SKM-1 (cell line): Measurements from ENCODE around the gene GNA14.
"Not testable (repeated sequence)": the region's sequence is repeated elsewhere in the genome, so short reads cannot be mapped to it uniquely, and the experiment has no call there.

ENCODE experiments used
- DNase-seq: peaks from one replicate; lab custom pipeline; 2025; ENCODE audit not compliant: unreplicated experiment; lab: John Stamatoyannopoulos, UW

Gene GNA14

GRCh38 chr9:77421506-77422265 lies 226.4 kb downstream of the GNA14 start:
- DNase-seq: no peak

- no peak for DNase-seq
Measured at GRCh38 chr9:77420641-77421040, 227.5 kb downstream of the GNA14 start.

GRCh38 chr9:77418226-77418625 lies 229.9 kb downstream of the GNA14 start:
- DNase-seq: no peak

DNA sequence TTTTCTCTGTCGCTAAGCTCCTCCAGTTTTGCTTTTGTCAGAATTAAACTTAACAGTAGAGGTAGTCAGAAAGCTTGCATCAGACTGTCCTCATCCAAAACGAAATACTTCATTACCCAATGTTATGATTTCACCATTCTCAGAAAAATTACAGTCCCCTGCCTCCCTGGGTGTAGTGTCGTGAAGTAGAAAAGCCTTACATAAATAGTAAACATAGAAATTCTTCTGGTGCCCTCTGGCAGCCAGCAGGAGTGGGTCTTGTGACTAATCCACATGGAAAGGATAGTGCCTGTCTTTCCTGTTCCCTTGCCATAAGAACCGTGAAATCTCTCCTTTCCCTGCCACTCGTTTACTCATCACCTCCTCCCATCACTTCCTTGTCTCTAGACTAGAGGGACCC lies 230.6 kb downstream of the GNA14 start:
- DNase-seq: no peak

- DNase-seq: not testable (repeated sequence)
Measured at GRCh38 chr9:77408521-77408920, 239.6 kb downstream of the GNA14 start.

- no peak for DNase-seq
Measured at GRCh38 chr9:77403239-77403638, 244.9 kb downstream of the GNA14 start.

- DNase-seq: no peak
Measured at GRCh38 chr9:77402286-77402685, 245.8 kb downstream of the GNA14 start.

DNA sequence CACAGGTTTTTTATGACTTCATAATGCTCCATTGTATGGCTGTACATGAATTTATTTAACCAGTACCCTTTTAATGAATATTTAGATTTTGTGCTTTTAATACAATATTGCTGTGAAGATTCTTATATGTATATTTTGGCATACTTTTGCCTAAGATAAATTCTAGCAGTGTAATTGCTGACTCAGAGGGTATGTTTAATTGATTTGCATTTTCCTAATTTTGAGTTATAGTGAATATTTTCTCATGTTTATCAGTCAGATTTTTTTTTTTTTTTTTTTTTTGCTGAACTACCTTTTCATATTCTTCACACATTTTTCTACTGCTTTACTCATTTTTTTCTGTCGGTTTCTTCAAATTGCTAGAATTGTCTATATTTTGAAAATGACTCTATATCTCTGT lies 248.2 kb downstream of the GNA14 start:
- no peak for DNase-seq

DNA sequence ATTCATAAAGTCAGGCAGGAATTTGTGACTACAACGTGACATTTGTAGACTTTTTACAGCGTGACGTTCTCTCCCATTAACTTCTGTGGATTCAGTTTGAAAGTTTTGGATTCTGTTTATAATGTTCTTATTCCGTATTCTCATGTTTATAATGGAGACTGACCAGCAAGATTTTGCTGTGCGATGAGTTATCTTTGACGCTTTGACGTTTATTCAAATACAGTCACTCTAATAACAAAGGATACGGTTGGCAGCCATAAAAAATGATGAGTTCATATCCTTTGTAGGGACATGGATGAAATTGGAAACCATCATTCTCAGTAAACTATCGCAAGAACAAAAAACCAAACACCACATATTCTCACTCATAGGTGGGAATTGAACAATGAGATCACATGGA lies 249.5 kb downstream of the GNA14 start:
- not testable (repeated sequence) for DNase-seq

DNA sequence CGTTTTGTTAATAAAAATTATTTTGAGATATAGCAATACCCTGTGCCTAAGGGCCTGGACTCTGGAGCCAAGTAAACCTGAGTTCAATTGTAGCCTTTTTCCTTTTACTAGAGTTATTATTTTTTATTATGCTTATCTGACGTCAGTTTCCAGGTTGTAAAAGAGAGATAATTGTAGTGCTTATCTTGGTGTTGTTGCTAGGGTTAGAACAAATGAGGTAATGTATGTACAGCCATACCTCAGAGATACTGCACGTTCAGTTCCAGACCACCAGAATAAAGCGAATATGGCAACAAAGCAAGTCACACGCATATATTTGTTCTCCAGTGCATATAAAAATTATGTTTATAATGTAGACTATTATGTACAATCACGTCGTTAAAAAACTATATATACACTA lies 255.8 kb downstream of the GNA14 start:
- DNase-seq: no peak

GRCh38 chr9:77391834-77392233 lies 256.3 kb downstream of the GNA14 start:
- DNase-seq: no peak

DNA sequence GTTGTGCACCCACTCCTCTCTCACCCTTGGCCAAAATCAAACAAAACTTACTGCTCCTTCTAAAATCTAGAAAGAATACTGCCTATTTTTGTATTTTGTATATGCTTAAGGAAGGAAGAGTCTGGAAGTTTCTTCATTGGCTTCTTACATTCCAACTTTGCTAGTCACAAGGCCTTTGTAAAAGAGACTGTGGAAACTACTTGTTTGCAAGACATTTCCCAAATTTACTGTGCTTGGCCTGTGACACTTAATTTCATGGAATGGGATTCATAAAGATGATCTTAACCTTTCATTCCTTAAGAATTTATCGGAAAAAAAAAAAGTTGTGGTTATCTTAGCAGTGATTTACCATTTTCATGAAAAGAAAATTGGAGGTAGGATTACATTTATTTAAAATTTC lies 261.9 kb downstream of the GNA14 start:
- no peak for DNase-seq

DNA sequence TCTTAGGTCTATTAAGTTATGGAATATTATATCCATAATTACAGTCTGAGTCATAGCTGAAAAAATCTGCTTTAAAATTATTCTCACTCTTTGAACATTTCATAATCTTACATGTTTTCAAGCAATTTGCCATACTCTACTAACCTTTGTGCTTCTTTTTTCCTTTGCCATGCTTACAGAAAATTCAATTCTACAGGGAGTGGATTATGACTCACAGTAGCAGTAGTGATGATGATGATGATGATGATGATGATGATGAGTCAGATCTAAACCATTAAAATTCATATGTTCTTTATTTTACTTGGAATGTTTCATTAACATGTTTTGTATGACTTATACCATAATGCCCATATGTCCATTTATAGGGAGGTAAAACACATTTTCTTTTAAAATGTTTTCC lies 263.7 kb downstream of the GNA14 start:
- DNase-seq: no peak

GRCh38 chr9:77375956-77376532 lies 272.1 kb downstream of the GNA14 start:
- no peak for DNase-seq

GRCh38 chr9:77374266-77374665 lies 273.9 kb downstream of the GNA14 start:
- no peak for DNase-seq
